ENCODE data around the gene GPATCH8.

- TF ChIP-seq CTCF (conservative IDR thresholded peaks at IDR 0.05; ENCODE audit: low read depth, low read length) (no peak), EZH2 (IDR thresholded peaks at IDR 0.05; ENCODE audit: borderline replicate concordance, low read depth, low read length, poor library complexity, severe bottlenecking) (no peak)
Measured at GRCh38 chr17:44451832-44452231, 51.4 kb downstream of the GPATCH8 start.
